CD1c-positive myeloid dendritic cell (primary cell): ENCODE results near the gene FAM234B.

Experiments used
- DNase-seq: peaks from one replicate; pipeline ENCODE4 v3.0.0-alpha.2; 2016; ENCODE audit errors: extremely low spot score

FAM234B gene

GRCh38 chr12:13093191-13093847 lies 49.1 kb downstream of the FAM234B start:
- DNase-seq: no peak

- DNase-seq: peak; percentile 26
Observed at GRCh38 chr12:13093848-13094220, 49.7 kb downstream of the FAM234B start.

- peak; percentile 93 for DNase-seq
Observed at GRCh38 chr12:13094367-13094766, 50.2 kb downstream of the FAM234B start.

GRCh38 chr12:13095266-13095995 lies 51.2 kb downstream of the FAM234B start:
- DNase-seq: no peak

GRCh38 chr12:13097491-13098011 lies 53.4 kb downstream of the FAM234B start:
- peak; percentile 75 for DNase-seq

GRCh38 chr12:13099066-13099843 lies 55.1 kb downstream of the FAM234B start:
- DNase-seq: peak; percentile 93

- DNase-seq: peak; percentile 51
Observed at GRCh38 chr12:13099844-13100604, 55.8 kb downstream of the FAM234B start.

GRCh38 chr12:13100605-13100881 lies 56.4 kb downstream of the FAM234B start:
- no peak for DNase-seq

- DNase-seq: peak; percentile 99
Observed at GRCh38 chr12:13100882-13101769, 56.9 kb downstream of the FAM234B start.

GRCh38 chr12:13101821-13102375 lies 57.7 kb downstream of the FAM234B start:
- DNase-seq: peak; percentile 45

- DNase-seq: peak; percentile 67
Observed at GRCh38 chr12:13102461-13103195, 58.4 kb downstream of the FAM234B start.

GRCh38 chr12:13103391-13104033 lies 59.3 kb downstream of the FAM234B start, which contains the start of gene GSG1:
Gene GSG1, minus strand, starts transcription at chr12:13103667. Its CDS starts 155 bp downstream, at chr12:13103512.
- DNase-seq: peak; percentile 30

GRCh38 chr12:13104409-13104808 lies 60.2 kb downstream of the FAM234B start:
- DNase-seq: peak; percentile 71

- DNase-seq: no peak
Observed at GRCh38 chr12:13105781-13106180, 61.6 kb downstream of the FAM234B start.

- no peak for DNase-seq
Observed at GRCh38 chr12:13106666-13107065, 62.5 kb downstream of the FAM234B start.

- no peak for DNase-seq
Observed at GRCh38 chr12:13112968-13113367, 68.8 kb downstream of the FAM234B start.

- DNase-seq: no peak
Observed at GRCh38 chr12:13114251-13115052, 70.3 kb downstream of the FAM234B start.

GRCh38 chr12:13116259-13116658 lies 72.1 kb downstream of the FAM234B start:
- no peak for DNase-seq
